T-cell (primary cell): Measurements from ENCODE around the gene SLIT3. TPM values are rescaled to one million over a fixed set of nuclear protein-coding genes. Genes with fewer than 3 reads are reported as not detected.

Source experiments
- ATAC-seq, 4 experiments: fragments of 200-7000 bp in 3 of 4; fragments of 150-1000 bp in 1 of 4; cut with Tn5 transposase; replicated peaks in 1 of 4; 1 replicate in 3 of 4; 2 replicates in 1 of 4; pipeline ENCODE4 v1.10.0; 2021; ENCODE audit warnings: moderate library complexity in 3 of 4, mild to moderate bottlenecking in 2 of 4, moderate number of reproducible peaks in 1 of 4
- CTCF ChIA-PET, 2 donors: fragments of 300-600 bp; sonication (Branson Sonifier 250); formaldehyde crosslinking; loops; one replicate each; lab custom pipeline; 2022; ENCODE audit warnings: antibody characterized with exemption in 2 of 2; lab: Charles Lee
- POLR2A ChIA-PET, 2 donors: fragments of 300-600 bp; sonication (Branson Sonifier 250); formaldehyde crosslinking; loops; one replicate each; lab custom pipeline; 2022; ENCODE audit warnings: antibody characterized with exemption in 2 of 2; lab: Charles Lee
- DNase-seq, 35 experiments: peaks; one replicate each; pipeline versions ENCODE4 v3.0.0 to v3.0.0-alpha.2; 2013 to 2023
- H3K27ac ChIP-seq: one replicate; pipeline ENCODE4 v1.5.1; 2013; ENCODE audit warnings: low read length
- H3K27me3 ChIP-seq, 2 experiments: replicated peaks in 1 of 2; 1 replicate in 1 of 2; 2 replicates in 1 of 2; pipeline versions ENCODE4 v1.6.1 to v1.7.0; 2013; ENCODE audit warnings: low read length in 1 of 2, mixed read lengths in 1 of 2; ENCODE audit not compliant: control insufficient read depth in 2 of 2, insufficient read depth in 2 of 2; ENCODE audit errors: extremely low read depth in 1 of 2
- H3K36me3 ChIP-seq, 2 donors: 1 replicate in 1 of 2; 2 replicates in 1 of 2; pipeline versions ENCODE4 v1.6.1 to v1.7.0; 2013; ENCODE audit warnings: low read length in 1 of 2; ENCODE audit not compliant: control insufficient read depth in 2 of 2, insufficient read depth in 1 of 2; ENCODE audit errors: extremely low read depth in 1 of 2
- H3K4me1 ChIP-seq, 2 experiments: 1 replicate in 1 of 2; 2 replicates in 1 of 2; pipeline versions ENCODE4 v1.6.1 to v1.7.0; 2013; ENCODE audit warnings: low read length in 2 of 2, mixed read lengths in 1 of 2; ENCODE audit not compliant: insufficient read depth in 2 of 2, control insufficient read depth in 1 of 2; ENCODE audit errors: extremely low read depth in 1 of 2
- H3K4me3 ChIP-seq, 2 donors: 1 replicate in 1 of 2; 2 replicates in 1 of 2; pipeline versions ENCODE4 v1.5.1 to v1.7.0; 2013; ENCODE audit warnings: mild to moderate bottlenecking in 2 of 2, low read length in 1 of 2, moderate library complexity in 1 of 2; ENCODE audit not compliant: control insufficient read depth in 1 of 2; ENCODE audit errors: extremely low read depth in 1 of 2
- H3K9me3 ChIP-seq: 2 replicates; pipeline ENCODE4 v1.7.0; 2013
- H3K27ac Mint-ChIP-seq, 2 donors: one replicate each; pipeline ENCODE4 v1.8.0; 2020 to 2021; ENCODE audit warnings: mild to moderate bottlenecking in 2 of 2, mixed read lengths in 2 of 2
- H3K27me3 Mint-ChIP-seq, 2 donors: one replicate each; pipeline ENCODE4 v1.8.0; 2021 to 2022; ENCODE audit warnings: mixed read lengths in 2 of 2
- H3K36me3 Mint-ChIP-seq: one replicate; pipeline ENCODE4 v1.8.0; 2021; ENCODE audit warnings: mixed read lengths
- H3K4me1 Mint-ChIP-seq, 3 donors: one replicate each; pipeline ENCODE4 v1.8.0; 2020 to 2022; ENCODE audit warnings: mixed read lengths in 3 of 3, mild to moderate bottlenecking in 1 of 3
- H3K4me3 Mint-ChIP-seq, 3 donors: one replicate each; pipeline ENCODE4 v1.8.0; 2020 to 2022; ENCODE audit warnings: mild to moderate bottlenecking in 3 of 3, mixed read lengths in 3 of 3, moderate library complexity in 3 of 3
- H3K9me3 Mint-ChIP-seq, 3 donors: one replicate each; pipeline ENCODE4 v1.8.0; 2020 to 2022; ENCODE audit warnings: mixed read lengths in 3 of 3
- WGBS: methylation state at CpG from one replicate; pipeline ENCODE4 v1.1.5; 2013; ENCODE audit warnings: missing lambda C conversion rate; ENCODE audit not compliant: insufficient coverage; 5-methylcytosine and 5-hydroxymethylcytosine counted together
- total RNA-seq, 35 experiments: library from RNA in 6 of 35; stranded (reverse) in 6 of 35; fragments of 120-200 nt in 1 of 35; gene quantifications; one replicate each; pipeline versions ENCODE4 v1.2.1 to v1.2.4 and lab custom pipeline; 2013 to 2026

Gene SLIT3
- total RNA-seq, 5 donors from 2014 or later (not counting 1 experiment from before 2014, with no cell fraction given), result 0.13 to 0.32 (median 0.13) TPM; not detected in 2

GRCh38 chr5:168886157-168886556 is 414.8 kb downstream of the SLIT3 start:
- H3K9me3 Mint-ChIP-seq, result no peaks in the 10 kb centered on the region
- H3K4me1 Mint-ChIP-seq, result no peaks in the 10 kb centered on the region
- ATAC-seq (no peak), DNase-seq (no peak)
- H3K27ac ChIP-seq, result no peak overlapping the region
- no peak overlapping the region for H3K27ac Mint-ChIP-seq
- no peaks in the 10 kb centered on the region for H3K36me3 ChIP-seq
- no peaks in the 10 kb centered on the region for H3K4me1 ChIP-seq
- peaks cover 0 to 19% of the 10 kb centered on the region in 2 experiments for H3K27me3 ChIP-seq
- H3K36me3 Mint-ChIP-seq, result no peaks in the 10 kb centered on the region
- ChIA-PET POLR2A (no interaction called here), CTCF (interaction anchor here in 1 of 2 donors (0.7 kb wide), 1 partner anchor 352 kb away, joined by 3 read pairs; no protein-coding TSS in a partner anchor)
- peaks cover 0 to 6% of the 10 kb centered on the region in 2 donors for H3K27me3 Mint-ChIP-seq
- no peaks in the 10 kb centered on the region for H3K9me3 ChIP-seq
- H3K4me3 Mint-ChIP-seq, result no peak overlapping the region
- no peak overlapping the region for H3K4me3 ChIP-seq
- WGBS, result 94% methylated on average over 2 of the region's 9 CpGs

GRCh38 chr5:168885324-168886120 is 415.4 kb downstream of the SLIT3 start:
- H3K27me3 Mint-ChIP-seq, result peaks cover under 1 to 4% of the 10 kb centered on the region in 2 donors
- ATAC-seq (no peak), DNase-seq (no peak)
- no peak overlapping the region for H3K4me3 ChIP-seq
- H3K9me3 Mint-ChIP-seq, result no peaks in the 10 kb centered on the region
- 91% methylated on average over 9 of the region's 14 CpGs for WGBS
- no peak overlapping the region for H3K27ac Mint-ChIP-seq
- CTCF ChIA-PET, result interaction anchor here in 1 of 2 donors (0.7 kb wide), 1 partner anchor 353 kb away, joined by 3 read pairs; no protein-coding TSS in a partner anchor
- H3K4me1 ChIP-seq, result no peaks in the 10 kb centered on the region
- H3K27me3 ChIP-seq, result peaks cover 0 to 19% of the 10 kb centered on the region in 2 experiments
- no peaks in the 10 kb centered on the region for H3K9me3 ChIP-seq
- H3K36me3 ChIP-seq, result no peaks in the 10 kb centered on the region
- H3K4me1 Mint-ChIP-seq, result no peaks in the 10 kb centered on the region
- no peak overlapping the region for H3K27ac ChIP-seq
- POLR2A ChIA-PET, result no interaction called here
- no peaks in the 10 kb centered on the region for H3K36me3 Mint-ChIP-seq
- no peak overlapping the region for H3K4me3 Mint-ChIP-seq

- ChIA-PET CTCF (no interaction called here), POLR2A (no interaction called here)
- Mint-ChIP-seq H3K4me1 (no peaks in the 10 kb centered on the region), H3K27me3 (peaks cover 4 to 6% of the 10 kb centered on the region in 2 donors), H3K27ac (no peak overlapping the region), H3K9me3 (no peaks in the 10 kb centered on the region), H3K36me3 (no peaks in the 10 kb centered on the region), H3K4me3 (no peak overlapping the region)
- H3K9me3 ChIP-seq, result no peaks in the 10 kb centered on the region
- H3K27ac ChIP-seq, result no peak overlapping the region
- WGBS, result 73% methylated on average over 8 of the region's 8 CpGs
- H3K4me3 ChIP-seq, result no peak overlapping the region
- peaks cover 0 to 19% of the 10 kb centered on the region in 2 experiments for H3K27me3 ChIP-seq
- H3K36me3 ChIP-seq, result no peaks in the 10 kb centered on the region
- H3K4me1 ChIP-seq, result no peaks in the 10 kb centered on the region
- ATAC-seq, result no peak
- no peak for DNase-seq
Measured at GRCh38 chr5:168883991-168884390, 416.9 kb downstream of the SLIT3 start.

GRCh38 chr5:168883281-168883741 is 417.6 kb downstream of the SLIT3 start:
- no peaks in the 10 kb centered on the region for H3K36me3 Mint-ChIP-seq
- CTCF ChIA-PET, result no interaction called here
- DNase-seq (no peak), ATAC-seq (no peak)
- no peak overlapping the region for H3K4me3 Mint-ChIP-seq
- Histone ChIP-seq H3K27ac (no peak overlapping the region), H3K4me1 (no peaks in the 10 kb centered on the region), H3K27me3 (peaks cover 0 to 19% of the 10 kb centered on the region in 2 experiments), H3K36me3 (no peaks in the 10 kb centered on the region), H3K9me3 (no peaks in the 10 kb centered on the region), H3K4me3 (no peak overlapping the region)
- 98% methylated on average over 8 of the region's 16 CpGs for WGBS
- POLR2A ChIA-PET, result no interaction called here
- peaks cover 4 to 6% of the 10 kb centered on the region in 2 donors for H3K27me3 Mint-ChIP-seq
- H3K27ac Mint-ChIP-seq, result no peak overlapping the region
- no peaks in the 10 kb centered on the region for H3K9me3 Mint-ChIP-seq
- no peaks in the 10 kb centered on the region for H3K4me1 Mint-ChIP-seq

DNA sequence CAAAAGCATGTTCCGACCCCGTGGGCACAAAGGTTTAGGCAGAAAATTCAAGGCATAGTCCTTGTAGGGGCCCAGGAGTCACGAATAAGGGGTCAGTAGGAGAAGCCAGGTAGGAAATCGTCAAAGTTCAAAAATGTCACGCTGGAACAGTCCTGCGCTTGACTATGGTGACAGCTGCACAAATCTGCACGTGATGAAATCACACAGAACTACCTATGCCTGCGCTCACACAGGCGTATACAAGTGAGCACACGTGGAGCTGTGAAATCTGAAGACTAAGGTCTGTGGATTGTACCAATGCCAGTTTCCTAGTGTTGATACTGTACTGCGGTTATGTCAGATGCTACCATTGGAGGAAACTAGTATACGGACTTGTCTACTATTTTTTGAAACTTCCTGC is 418.7 kb downstream of the SLIT3 start:
- DNase-seq (no peak), ATAC-seq (no peak)
- Mint-ChIP-seq H3K4me1 (no peaks in the 10 kb centered on the region), H3K27ac (no peak overlapping the region), H3K9me3 (no peaks in the 10 kb centered on the region), H3K4me3 (no peak overlapping the region), H3K36me3 (no peaks in the 10 kb centered on the region), H3K27me3 (peaks cover 6% of the 10 kb centered on the region in 2 donors)
- POLR2A ChIA-PET, result interaction anchor here in 1 of 2 donors (0.6 kb wide), 1 partner anchor 252 kb away, joined by 5 read pairs; no protein-coding TSS in a partner anchor
- WGBS, result 83% methylated on average over 9 of the region's 12 CpGs
- Histone ChIP-seq H3K4me1 (no peaks in the 10 kb centered on the region), H3K9me3 (no peaks in the 10 kb centered on the region), H3K27ac (no peak overlapping the region), H3K27me3 (peaks cover 0 to 21% of the 10 kb centered on the region in 2 experiments), H3K36me3 (no peaks in the 10 kb centered on the region), H3K4me3 (no peak overlapping the region)
- CTCF ChIA-PET, result no interaction called here

DNA sequence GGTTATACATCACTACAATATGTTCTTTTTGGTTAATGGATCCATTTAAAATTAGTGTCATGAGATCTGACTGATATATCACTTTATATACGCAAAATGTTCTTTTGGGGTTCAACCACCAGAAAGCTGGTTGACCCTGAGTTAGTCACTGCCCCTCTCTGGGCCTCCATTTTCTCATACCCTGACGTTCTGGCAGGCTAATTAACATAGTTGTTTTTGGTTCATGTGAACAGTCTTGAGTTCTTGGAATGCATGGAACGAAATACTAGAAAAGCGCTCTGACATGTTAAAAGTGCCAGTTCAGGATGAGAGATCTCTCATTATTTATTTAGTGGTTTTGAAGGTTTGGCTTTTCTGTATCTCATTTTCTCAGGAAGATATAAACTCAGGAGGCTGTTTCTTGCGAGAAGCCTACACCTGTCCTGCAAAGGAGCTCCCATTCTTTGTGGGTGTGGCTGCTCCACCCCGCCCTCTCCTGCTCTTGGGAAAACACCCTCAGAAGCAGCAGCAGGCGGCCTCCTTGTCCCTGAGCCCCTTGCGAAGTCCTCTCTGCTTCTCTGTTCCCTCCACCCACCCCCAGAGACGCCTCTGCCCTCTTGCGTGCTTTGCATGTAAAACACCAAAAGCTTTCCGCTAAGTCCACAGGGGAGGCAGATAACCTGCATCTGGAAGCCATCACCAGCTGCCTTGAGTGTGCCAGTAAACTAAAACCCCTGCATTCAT is 419.4 kb downstream of the SLIT3 start:
- POLR2A ChIA-PET, result interaction anchor here in 1 of 2 donors (0.6 kb wide), 1 partner anchor 251 kb away, joined by 5 read pairs; no protein-coding TSS in a partner anchor

More for the DNA sequence above, 419.4 kb downstream of the SLIT3 start:
- CTCF ChIA-PET, result no interaction called here
- Mint-ChIP-seq H3K36me3 (no peaks in the 10 kb centered on the region), H3K4me1 (no peaks in the 10 kb centered on the region), H3K27me3 (peaks cover 8 to 11% of the 10 kb centered on the region in 2 donors), H3K9me3 (no peaks in the 10 kb centered on the region), H3K4me3 (no peak overlapping the region), H3K27ac (no peak overlapping the region)
- ATAC-seq, result no peak
- H3K4me1 ChIP-seq, result no peaks in the 10 kb centered on the region
- H3K27me3 ChIP-seq, result peaks cover 0 to 24% of the 10 kb centered on the region in 2 experiments
- no peak overlapping the region for H3K4me3 ChIP-seq
- no peaks in the 10 kb centered on the region for H3K9me3 ChIP-seq
- 73% methylated on average over 6 of the region's 11 CpGs for WGBS
- DNase-seq, result no peak
- no peaks in the 10 kb centered on the region for H3K36me3 ChIP-seq
- H3K27ac ChIP-seq, result no peak overlapping the region
